EH (cell line): ENCODE measurements around the gene WDR86.

Experiments used
- DNase-seq: peaks from one replicate; pipeline ENCODE4 v3.0.0-alpha.2; 2015; ENCODE audit warnings: low read depth

The WDR86 gene

GRCh38 chr7:151379193-151379520 lies 30.7 kb downstream of the WDR86 start:
- no peak for DNase-seq

- DNase-seq, result no peak
Measured at GRCh38 chr7:151378496-151379192, 31.2 kb downstream of the WDR86 start.

- no peak for DNase-seq
Measured at GRCh38 chr7:151378011-151378410, 31.8 kb downstream of the WDR86 start.

DNA sequence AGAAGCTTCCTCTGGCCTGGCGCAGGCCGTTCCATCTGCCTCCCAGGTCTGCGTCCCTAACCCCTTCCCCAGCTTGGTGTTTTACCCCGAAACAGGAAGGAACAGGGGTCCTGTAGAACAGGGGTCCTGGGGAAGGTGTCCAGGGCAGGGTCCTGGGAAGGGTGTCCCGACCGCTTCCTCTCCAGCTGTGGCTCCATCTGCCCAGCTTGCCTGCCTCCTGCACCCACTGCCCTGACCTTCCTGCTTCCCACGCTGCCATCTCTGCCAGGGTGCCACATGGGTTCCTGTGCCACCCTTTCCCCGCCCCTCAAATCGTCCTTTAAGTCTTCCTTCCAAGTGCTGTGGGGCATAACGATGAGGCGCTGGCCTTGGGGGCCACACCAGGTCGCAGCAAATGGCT lies 32.4 kb downstream of the WDR86 start:
- no peak for DNase-seq

- DNase-seq, result no peak
Measured at GRCh38 chr7:151376218-151376902, 33.5 kb downstream of the WDR86 start.

- no peak for DNase-seq
Measured at GRCh38 chr7:151375530-151376217, 34.2 kb downstream of the WDR86 start.

GRCh38 chr7:151374726-151375125 lies 35.1 kb downstream of the WDR86 start:
- DNase-seq, result no peak

- DNase-seq, result no peak
Measured at GRCh38 chr7:151374139-151374538, 35.7 kb downstream of the WDR86 start.

DNA sequence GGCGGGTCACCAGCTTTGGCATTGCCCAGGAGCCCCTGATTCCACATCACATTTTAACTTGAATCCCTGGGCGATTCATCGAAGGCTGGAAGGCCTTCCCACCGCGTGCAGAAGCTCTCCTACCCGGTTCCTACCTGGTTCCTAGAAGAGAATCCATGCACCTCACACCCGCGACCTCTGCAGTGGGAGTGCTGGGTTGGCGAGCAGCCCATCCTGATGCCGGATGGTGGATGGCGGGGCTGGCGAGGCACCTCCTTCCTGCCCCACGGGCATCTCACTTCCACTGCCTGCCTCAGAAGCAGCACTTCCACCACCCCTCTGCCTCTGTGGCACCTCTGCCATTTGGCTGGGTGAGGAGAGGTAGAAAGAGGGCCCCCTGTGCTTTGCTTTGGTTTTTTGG lies 36.2 kb downstream of the WDR86 start:
- DNase-seq, result no peak

DNA sequence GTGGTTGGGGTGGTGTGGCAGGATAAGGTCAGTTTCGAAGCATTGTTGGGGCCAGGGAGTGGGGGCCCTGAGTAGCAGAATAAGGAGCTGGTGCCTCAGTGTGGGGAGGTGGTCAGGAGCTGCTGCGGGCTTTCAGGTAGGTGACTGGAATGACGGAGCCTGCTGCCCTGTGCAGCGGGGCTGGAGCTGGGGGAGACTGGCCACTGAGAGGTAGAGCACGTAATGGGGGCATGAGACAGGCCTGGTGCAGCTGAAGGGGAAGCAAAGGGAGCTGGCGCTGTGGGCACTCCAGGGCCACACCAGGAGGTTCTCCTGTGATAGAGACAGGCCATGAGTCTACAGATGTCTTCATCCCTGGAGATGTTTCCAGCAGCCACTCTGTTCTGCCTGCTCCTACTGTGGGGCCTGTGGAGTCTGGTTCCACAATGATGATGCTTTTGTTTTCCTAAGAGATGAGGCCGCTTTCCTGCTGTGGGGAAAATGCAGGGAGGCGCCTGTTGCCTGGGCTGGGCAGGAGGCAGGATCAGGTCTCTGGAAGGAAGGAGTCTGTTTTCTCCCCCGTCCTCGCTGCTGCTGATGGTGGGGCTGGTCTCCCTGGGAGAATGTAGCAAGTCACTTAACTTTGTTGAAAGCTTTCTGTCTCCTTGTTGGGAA lies 37.1 kb downstream of the WDR86 start:
- no peak for DNase-seq

DNA sequence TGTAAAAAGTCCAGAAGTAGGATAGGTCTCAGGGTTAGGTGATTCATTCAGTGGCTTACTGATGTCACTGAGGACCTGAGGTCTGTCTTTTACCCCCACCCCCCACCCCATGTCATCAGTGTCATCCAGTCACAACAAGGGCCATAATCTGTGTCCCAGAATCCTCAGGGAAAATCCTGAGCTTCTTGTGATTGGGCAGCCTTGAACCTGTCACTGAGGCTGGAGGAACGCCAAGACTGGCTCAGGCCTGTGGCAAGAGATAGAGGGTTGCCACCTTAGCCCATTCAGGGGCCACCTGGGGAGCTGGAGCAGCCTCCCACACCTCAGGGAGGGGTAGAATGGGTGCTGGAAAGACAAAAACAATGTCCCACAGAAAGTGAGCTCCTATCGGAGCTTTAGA lies 38.6 kb downstream of the WDR86 start:
- no peak for DNase-seq

- peak; percentile 79 for DNase-seq
Measured at GRCh38 chr7:151368136-151368571, 41.7 kb downstream of the WDR86 start.

DNA sequence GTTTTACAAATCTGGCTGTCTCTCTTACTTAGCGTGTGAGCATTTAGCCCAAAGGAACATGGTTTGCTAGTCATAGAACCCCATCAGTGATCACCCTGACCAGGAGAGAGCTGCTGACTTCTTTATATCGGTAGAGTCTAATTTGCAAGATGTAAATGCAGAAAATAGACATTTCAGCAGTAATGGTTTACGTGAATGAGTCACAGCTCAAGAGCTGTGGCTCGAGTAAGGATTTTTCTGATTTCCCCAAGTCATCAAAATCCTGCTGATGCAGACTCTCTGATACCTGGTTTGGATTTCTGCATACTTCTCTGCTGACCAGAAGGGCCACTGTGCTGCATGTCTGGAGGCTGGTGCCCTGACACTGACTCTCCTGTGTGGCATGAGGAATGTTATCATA lies 42.6 kb downstream of the WDR86 start:
- DNase-seq, result peak; percentile 54

DNA sequence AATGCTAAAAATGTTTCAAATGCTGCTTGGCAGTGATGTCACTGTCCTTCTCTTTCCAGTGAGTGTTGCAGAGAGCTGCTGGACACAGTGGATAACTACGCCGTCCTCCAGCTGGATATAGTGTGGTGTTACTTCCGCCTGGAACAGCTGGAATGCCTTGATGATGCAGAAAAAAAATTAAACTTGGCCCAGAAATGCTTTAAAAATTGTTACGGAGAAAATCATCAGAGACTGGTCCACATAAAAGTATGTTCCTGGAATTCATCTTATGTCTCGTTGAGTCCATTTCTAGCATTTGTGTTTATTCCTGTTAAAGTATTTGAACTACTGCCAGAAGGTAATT lies 43.0 kb downstream of the WDR86 start:
- peak; percentile 91 for DNase-seq

GRCh38 chr7:151366166-151366879 lies 43.5 kb downstream of the WDR86 start:
- DNase-seq, result peak; percentile 37

GRCh38 chr7:151363182-151363581 lies 46.7 kb downstream of the WDR86 start:
- DNase-seq, result no peak

GRCh38 chr7:151361193-151361959 lies 48.5 kb downstream of the WDR86 start:
- peak; percentile 40 for DNase-seq

DNA sequence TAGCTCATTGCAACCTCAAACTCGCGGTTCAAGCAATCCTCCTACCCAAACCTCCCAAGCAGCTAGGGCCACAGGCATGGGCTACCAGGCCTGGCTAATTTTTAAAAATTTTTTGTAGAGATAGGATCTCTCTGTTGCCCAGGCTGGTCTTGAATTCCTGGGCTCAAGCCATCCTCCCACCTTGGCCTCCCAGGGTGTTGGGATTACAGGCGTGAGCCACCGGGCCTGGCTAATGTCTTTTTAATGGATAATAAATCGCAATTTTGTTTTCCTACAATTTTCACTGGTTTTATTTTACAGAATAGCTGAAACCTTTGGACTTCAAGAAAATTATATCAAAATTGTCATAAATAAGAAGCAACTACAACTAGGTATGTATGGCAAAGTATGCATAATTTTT lies 57.3 kb downstream of the WDR86 start:
- no peak for DNase-seq

DNA sequence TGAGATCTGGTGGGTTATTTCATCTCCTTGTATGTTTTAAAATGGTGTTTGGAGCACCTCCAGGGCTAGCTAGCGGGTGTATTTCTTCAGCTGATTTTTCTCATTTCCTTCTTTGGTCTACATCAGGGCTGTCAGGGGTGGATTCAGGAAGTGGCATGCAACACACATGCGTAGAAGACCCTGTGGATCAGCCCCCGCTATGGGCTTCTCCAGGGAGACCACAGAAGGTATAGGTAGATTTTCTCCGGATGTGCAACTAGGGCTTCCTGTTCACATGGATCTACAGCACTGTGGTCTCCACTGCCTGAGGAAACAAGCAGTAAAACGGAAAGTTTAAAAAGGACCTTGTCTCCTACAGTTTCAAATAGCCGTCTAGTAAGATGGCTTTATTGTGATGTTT lies 57.9 kb downstream of the WDR86 start:
- DNase-seq, result no peak

- no peak for DNase-seq
Measured at GRCh38 chr7:151351027-151351426, 58.8 kb downstream of the WDR86 start.

DNA sequence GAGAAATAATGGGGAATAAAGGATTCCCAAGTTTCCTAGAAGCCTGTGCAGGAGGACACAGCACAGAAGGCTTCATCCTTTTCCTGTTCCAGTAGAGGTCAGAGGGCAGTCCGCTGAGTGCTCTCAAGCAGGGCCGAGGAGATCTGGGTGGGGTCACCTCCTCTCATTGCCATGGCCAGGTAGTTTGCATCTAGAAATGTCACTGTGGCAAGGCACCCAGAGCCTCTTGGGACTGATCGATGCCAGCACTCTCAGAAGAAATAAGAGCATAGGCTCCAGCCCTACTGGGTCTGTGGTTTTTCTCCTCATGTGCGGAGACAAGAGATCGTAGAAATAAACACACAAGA lies 60.4 kb downstream of the WDR86 start:
- DNase-seq, result no peak

- no peak for DNase-seq
Measured at GRCh38 chr7:151348970-151349369, 60.9 kb downstream of the WDR86 start.
